GM18951 (cell line): Measurements from ENCODE around the gene NF1.
A peak's percentile ranks its signal among the peaks of the same experiment; 100 is the strongest.

Experiments used
- POLR2A ChIP-seq: IDR thresholded peaks from 4 replicates; pipeline ENCODE4 v1.6.1; 2011; ENCODE audit warnings: mild to moderate bottlenecking; ENCODE audit not compliant: insufficient read length, insufficient read depth; ENCODE audit errors: extremely low read depth
- in situ Hi-C: fragments of 300-500 bp; cut with MboI; formaldehyde crosslinking; loops from one replicate; pipeline ENCODE4 v1.12.0; 2022; ENCODE audit warnings: low sequenced_read_pairs, mixed read lengths, inconsistent platforms; ENCODE audit not compliant: unreplicated experiment

Gene NF1, protein sequence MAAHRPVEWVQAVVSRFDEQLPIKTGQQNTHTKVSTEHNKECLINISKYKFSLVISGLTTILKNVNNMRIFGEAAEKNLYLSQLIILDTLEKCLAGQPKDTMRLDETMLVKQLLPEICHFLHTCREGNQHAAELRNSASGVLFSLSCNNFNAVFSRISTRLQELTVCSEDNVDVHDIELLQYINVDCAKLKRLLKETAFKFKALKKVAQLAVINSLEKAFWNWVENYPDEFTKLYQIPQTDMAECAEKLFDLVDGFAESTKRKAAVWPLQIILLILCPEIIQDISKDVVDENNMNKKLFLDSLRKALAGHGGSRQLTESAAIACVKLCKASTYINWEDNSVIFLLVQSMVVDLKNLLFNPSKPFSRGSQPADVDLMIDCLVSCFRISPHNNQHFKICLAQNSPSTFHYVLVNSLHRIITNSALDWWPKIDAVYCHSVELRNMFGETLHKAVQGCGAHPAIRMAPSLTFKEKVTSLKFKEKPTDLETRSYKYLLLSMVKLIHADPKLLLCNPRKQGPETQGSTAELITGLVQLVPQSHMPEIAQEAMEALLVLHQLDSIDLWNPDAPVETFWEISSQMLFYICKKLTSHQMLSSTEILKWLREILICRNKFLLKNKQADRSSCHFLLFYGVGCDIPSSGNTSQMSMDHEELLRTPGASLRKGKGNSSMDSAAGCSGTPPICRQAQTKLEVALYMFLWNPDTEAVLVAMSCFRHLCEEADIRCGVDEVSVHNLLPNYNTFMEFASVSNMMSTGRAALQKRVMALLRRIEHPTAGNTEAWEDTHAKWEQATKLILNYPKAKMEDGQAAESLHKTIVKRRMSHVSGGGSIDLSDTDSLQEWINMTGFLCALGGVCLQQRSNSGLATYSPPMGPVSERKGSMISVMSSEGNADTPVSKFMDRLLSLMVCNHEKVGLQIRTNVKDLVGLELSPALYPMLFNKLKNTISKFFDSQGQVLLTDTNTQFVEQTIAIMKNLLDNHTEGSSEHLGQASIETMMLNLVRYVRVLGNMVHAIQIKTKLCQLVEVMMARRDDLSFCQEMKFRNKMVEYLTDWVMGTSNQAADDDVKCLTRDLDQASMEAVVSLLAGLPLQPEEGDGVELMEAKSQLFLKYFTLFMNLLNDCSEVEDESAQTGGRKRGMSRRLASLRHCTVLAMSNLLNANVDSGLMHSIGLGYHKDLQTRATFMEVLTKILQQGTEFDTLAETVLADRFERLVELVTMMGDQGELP (N-terminal part only)

DNA sequence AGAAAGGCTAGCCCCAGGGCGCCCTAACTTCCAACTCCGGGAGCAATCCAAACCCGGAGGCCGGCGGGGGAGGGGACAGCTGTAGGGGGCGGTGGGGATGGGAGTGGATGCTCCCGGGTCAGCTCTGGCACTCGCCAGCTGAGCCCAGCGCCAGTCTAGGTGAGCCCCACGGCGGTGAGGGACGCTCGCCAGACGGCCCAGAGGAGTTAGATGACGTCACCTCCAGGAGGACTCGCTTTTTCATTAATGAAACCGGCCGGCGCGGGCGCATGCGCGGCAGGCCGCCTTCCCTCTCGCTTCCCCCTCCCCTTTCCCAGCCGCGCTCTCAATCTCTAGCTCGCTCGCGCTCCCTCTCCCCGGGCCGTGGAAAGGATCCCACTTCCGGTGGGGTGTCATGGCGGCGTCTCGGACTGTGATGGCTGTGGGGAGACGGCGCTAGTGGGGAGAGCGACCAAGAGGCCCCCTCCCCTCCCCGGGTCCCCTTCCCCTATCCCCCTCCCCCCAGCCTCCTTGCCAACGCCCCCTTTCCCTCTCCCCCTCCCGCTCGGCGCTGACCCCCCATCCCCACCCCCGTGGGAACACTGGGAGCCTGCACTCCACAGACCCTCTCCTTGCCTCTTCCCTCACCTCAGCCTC lies at the start of gene NF1:
Gene NF1 (plus strand): TSS at position 378 of the 636 bp plus-strand sequence. CDS start 333 bp downstream, outside the sequence.
- in situ Hi-C loops, result no loop called here
- TF ChIP-seq POLR2A, result peak; percentile 62

DNA sequence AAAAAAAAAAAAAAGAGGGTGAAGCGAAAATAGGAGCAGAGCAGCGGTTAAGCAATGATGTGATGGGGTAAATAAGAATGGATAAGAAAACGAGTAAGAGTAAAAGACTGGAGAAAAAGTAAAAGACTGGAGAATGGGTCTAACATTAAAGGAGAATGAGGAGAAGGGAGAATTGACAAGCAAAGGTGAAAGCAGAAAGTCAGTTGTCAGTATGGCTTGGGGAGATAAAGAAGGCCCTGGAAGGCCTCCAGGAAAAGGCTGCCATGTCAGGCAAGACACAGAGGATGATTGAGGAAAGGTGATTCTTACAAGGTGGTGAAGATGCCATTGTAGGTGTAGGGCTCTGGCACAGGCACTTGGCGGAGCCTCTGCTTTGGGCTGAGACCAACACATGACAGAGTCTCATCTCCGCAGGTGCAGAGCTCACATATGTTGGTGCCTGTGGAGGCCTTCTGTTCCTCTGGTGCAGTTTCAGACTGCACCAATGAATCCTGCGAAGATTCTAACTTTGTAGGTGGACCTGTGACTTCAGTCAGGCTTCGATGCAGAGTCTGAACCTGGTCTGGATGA lies 47.8 kb upstream of the NF1 start:
- in situ Hi-C loops, result loop anchor here (10.0 kb wide), 1 partner anchor 978 kb away; no protein-coding TSS in a partner anchor

DNA sequence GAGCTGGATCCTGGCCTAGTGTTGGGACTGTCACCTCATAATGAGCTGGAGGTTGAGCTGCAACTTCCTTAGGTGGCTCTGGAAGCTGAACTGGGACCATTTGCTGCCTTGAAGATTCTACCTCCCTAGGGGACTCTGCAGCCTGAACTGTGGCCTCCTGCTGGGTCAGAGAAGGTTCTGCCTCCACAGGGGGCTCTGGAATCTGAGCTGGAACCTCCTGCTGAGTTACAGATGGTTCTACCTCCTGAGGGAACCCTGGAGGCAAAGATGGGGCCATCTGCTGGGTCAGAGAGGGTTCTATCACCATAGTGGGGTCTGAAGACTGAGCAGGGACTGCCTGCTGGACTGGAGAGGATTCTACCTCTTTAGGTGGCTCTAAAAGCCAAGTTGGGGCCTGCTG lies 46.6 kb upstream of the NF1 start:
- TF ChIP-seq POLR2A, result no peak
- in situ Hi-C loops, result loop anchor here (10.0 kb wide), 1 partner anchor 977 kb away; no protein-coding TSS in a partner anchor

DNA sequence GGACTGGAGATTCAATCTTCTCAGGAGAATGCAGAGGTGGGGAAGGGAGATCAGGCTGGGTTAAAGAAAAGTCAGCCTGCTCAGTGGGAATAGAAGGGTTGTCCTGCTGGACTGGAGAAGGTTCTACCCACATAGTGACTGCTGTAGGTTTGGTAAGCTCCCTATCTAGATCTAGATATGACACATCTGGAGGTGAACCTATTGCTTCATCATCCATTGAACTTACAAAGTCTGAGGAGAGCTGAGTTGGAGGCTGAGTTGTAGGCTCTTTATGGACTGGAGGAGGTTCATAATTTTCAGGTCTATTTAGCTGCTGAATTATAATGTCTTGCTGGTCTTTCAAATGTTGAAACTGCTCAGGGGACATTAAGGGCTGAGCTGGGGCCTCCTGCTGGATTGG lies 46.0 kb upstream of the NF1 start:
- in situ Hi-C loops, result loop anchor here (10.0 kb wide), 1 partner anchor 976 kb away; no protein-coding TSS in a partner anchor
- no peak for TF ChIP-seq POLR2A

DNA sequence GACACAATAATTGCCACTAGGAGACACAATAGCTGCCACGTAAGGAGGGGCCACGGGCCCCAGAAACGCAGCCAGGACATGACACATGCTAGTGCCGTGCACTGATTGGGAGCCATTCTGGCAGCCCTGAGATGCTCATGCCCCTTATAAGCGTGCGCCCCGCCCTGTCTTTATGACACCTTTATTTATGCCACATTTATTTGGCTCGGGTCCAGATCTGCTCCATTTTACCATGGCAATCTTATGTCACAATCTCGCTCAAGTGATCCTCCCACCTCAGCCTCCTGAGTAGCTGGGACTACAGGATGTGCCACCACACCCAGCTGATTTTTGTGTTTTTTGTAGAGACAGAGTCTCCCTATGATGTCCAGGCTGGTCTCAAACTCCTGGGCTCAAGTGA lies 43.8 kb upstream of the NF1 start:
- no peak for TF ChIP-seq POLR2A
- in situ Hi-C loops, result no loop called here

DNA sequence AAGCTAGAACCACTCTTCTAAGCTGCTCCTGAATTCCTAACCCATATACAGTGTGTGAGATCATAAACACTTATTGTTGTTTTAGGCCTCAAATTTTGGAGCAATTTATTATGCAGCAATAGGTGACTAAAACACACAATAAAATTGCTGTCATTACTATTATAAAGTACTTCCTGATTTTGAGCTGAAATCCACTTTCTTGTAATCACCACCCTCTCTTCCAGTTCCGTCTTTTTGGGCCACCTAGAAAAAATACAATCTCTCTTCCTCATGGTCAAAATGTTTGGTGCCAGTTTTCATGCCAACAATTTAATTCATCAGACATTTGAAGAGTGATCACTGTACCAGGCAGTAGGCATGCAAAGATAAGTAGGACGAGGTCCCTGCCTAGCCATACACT lies 43.3 kb upstream of the NF1 start:
- TF ChIP-seq POLR2A, result no peak
- in situ Hi-C loops, result no loop called here

DNA sequence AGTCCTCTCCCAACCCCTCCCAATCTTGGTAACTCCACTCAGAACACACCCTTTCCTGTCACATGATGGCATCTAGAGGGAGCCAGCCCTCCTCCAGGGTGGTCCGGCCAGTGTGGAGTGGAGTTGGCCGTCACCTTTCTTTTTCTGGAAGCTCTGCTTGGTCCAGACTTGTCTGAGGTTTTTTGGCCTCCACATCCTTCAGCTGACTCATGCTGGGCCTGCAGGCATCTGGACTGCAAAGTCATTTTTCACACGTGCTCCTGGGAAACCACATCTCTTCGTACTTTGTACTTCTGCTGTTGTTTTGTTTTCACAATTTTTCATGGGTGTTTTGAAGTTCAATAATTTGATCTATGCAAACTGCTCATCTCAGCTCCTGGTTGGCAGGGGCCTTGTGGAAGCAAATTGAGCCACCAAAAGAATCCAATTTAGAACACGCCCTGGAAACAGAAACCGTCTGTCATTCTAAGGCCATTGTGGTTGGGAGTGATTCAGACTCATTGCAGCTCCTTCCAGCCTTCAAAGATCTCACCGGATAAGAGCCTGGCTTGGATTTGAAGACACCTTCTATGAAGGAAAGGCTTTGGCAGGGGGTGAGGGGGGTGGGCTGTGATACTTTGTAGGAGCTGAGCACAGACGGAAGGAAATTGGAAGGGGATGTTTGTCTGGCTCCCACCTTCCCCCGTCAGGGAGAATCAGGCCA lies 42.4 kb upstream of the NF1 start:
- TF ChIP-seq POLR2A, result no peak
- in situ Hi-C loops, result no loop called here

DNA sequence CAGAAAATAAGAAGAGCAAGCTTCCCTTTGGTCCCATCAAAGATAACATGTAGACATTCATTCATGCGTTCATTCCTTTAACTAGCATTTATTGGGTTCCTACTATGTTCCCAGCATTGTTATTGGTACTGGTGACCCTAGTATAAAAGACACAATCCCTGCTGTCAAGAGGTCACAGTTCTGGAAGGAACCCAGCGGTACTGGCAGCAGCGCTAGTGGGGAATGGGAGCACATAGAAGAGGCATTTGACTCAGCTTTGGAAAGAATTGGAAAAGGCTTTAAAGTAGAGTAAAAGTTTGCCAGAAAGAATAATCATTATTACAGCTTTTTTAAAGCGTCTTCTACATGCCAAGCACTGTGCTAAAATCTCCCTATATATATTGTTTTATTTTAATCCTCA lies 41.7 kb upstream of the NF1 start:
- TF ChIP-seq POLR2A, result no peak
- in situ Hi-C loops, result no loop called here

DNA sequence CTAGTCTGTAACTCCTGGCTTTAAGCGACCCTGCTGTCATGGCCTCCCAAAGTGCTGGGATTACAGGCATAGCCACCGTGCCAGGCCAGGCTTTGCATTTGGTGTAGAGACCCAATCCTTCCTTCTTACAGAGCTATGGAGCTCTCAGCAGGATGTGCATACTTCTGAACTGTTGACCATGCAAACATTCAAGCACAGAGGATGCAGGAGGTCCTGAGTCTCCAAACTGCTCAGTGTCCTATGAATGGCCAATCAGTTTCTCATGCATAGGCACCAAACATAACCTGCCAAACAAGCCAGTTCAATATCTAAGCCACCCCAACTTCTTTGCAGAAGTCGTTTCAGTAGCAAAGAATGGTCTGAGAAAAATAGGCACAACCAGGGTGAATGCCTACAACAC lies 40.0 kb upstream of the NF1 start:
- TF ChIP-seq POLR2A, result no peak
- in situ Hi-C loops, result no loop called here

DNA sequence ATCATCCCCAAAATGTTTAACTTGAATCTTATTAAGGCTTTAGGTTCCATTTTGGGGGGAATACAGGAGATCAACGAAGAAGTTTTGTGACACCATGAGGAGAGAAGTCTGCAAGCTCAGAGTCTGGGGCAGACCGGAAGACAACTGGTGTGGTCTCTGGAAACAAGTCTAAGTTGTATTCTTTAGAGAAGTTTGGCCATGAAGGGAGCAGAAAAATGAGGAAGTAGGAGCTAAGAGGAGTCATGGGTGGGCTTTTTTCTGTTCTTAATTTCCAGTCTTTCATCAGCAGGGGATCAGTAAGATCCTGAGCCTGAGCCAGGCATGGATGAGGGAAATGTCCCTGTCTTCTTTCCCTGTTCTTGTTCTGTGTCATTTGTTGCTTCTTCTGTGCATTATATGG lies 35.8 kb upstream of the NF1 start:
- no peak for TF ChIP-seq POLR2A
- in situ Hi-C loops, result no loop called here

DNA sequence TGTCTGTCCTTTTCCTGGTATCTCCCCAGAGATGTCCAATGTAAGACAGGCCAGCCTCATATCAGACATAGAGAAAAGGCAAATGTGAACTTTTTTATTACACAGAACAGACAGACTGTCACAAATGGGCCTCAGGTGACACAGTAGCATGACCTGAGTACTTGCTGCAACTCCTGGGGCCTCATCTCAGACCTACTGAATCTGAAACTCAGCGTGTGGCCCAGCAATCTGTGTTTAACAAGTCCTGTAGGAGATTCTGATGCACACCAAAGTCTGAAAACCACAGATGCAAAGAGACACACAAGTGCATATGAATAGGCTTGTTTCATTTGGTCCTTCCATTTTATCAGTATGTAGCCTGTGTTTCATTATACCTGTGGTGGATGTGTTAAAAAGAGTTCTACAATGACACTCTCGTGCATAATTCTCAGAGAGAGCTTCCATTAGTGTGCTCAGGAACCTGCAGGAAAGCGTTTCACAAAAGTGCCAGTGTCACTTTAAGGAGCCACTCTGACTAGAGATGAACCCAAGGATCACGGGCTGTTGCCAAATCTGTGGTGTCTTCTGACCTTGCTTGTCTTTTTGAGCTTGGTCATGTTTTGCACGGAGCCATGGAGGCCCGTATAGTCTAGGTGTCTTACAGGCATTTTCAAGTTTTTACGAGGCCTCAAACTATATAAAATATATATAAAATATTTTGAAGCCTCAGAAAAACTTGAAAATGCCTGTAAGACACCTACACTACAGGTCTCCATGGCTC lies 33.8 kb upstream of the NF1 start:
- TF ChIP-seq POLR2A, result no peak
- in situ Hi-C loops, result no loop called here
